Measurements from ENCODE around the gene CBARP. TPM values are rescaled to one million over a fixed set of nuclear protein-coding genes. Genes with fewer than 3 reads are reported as not detected.

The CBARP gene
- total RNA-seq, 1 experiment from 2014 or later: 28.4 TPM

DNA sequence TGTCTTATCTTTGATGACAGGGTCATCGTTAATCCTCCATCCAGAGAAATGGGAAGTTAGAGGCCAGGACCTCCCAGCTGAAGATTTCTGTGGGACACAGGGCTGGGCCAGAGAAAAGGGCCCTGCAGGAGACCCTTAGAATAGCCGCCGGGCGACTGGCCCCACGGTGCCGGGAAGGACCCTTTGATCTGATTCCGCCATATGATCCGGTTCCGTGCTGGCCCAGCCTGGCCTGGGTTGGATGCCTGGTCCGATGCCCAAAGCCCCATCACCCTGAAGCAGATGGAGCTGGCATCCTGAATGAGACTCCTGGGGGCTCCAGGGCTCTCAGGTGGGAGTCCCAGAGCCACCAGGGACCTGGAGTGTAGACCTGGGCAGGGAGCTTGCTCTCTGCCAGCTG lies 38.3 kb downstream of the CBARP start:
- H3K27ac Mint-ChIP-seq: no peak overlapping the region
- no peak overlapping the region for H3K56ac ChIP-seq (ENCODE audit: insufficient read length, low read depth, low read length)
- no peak for TF ChIP-seq CTCF (conservative IDR thresholded peaks at IDR 0.05)

More for the DNA sequence above, 38.3 kb downstream of the CBARP start:
- no peak overlapping the region for H4K5ac ChIP-seq (ENCODE audit: insufficient read length, low read depth, low read length)
- no peak for DNase-seq
- H3K79me1 ChIP-seq (ENCODE audit: insufficient read depth, low read depth, low read length, poor library complexity, severe bottlenecking): no peaks in the 10 kb centered on the region
- WGBS (ENCODE audit: extremely low coverage, insufficient read length, low lambda C conversion rate): no CpG with 5 or more reads among the region's 10 CpGs
- H3K79me2 ChIP-seq (ENCODE audit: insufficient read depth, low read length): no peaks in the 10 kb centered on the region
- H2BK20ac ChIP-seq (ENCODE audit: low read depth, low read length, poor library complexity, severe bottlenecking): no peak overlapping the region
- no peaks in the 10 kb centered on the region for H4K20me1 ChIP-seq (ENCODE audit: control insufficient read depth, insufficient read depth, insufficient read length)
- Mint-ChIP-seq H3K36me3 (ENCODE audit: insufficient read depth in 1 of 3, low read depth in 3 of 3) (no peaks in the 10 kb centered on the region), H3K4me3 (no peak overlapping the region), H3K27me3 (ENCODE audit: low read depth) (no peaks in the 10 kb centered on the region), H3K4me1 (no peaks in the 10 kb centered on the region), H3K9me3 (no peaks in the 10 kb centered on the region)
- H3K9ac ChIP-seq (ENCODE audit: extremely low read depth, insufficient read length, low read length): no peak overlapping the region
- H3K14ac ChIP-seq (ENCODE audit: insufficient read depth, low read length): no peak overlapping the region
- no peak overlapping the region for H3T11ph ChIP-seq (ENCODE audit: low read length)
- H3K4me2 ChIP-seq (ENCODE audit: insufficient read depth, insufficient read length, low read length): no peak overlapping the region
- H2BK120ac ChIP-seq (ENCODE audit: low read depth, low read length, poor library complexity, severe bottlenecking): no peak overlapping the region
- H2BK15ac ChIP-seq (ENCODE audit: low read depth, low read length): no peak overlapping the region
- H2AK5ac ChIP-seq (ENCODE audit: insufficient read length, low read length): no peak overlapping the region
- no peak overlapping the region for H4K91ac ChIP-seq (ENCODE audit: insufficient read length, low read depth, low read length)
- no peaks in the 10 kb centered on the region for H3K4me1 ChIP-seq (ENCODE audit: insufficient read depth, low read length)
- H3K27me3 ChIP-seq (ENCODE audit: insufficient read depth, low read length): no peaks in the 10 kb centered on the region
- H3K18ac ChIP-seq (ENCODE audit: insufficient read length, low read depth, low read length): no peak overlapping the region
- H3K4ac ChIP-seq (ENCODE audit: low read depth, low read length): no peak overlapping the region
- H3K27ac ChIP-seq (ENCODE audit: insufficient read length, low read depth, low read length): no peak overlapping the region
- no peaks in the 10 kb centered on the region for H3K23me2 ChIP-seq (ENCODE audit: insufficient read length, low read depth, low read length, poor library complexity, severe bottlenecking)
- H2BK5ac ChIP-seq (ENCODE audit: insufficient read length, low read length): no peak overlapping the region
- H2AFZ ChIP-seq (ENCODE audit: low read length): no peak overlapping the region
- H2BK12ac ChIP-seq (ENCODE audit: insufficient read length, low read depth, low read length): no peak overlapping the region
- no peak overlapping the region for H3K23ac ChIP-seq (ENCODE audit: insufficient read length, low read depth, low read length)
- H3K9me3 ChIP-seq (ENCODE audit: control insufficient read depth, low read depth, low read length): no peaks in the 10 kb centered on the region
- H4K8ac ChIP-seq (replicated peaks; ENCODE audit: insufficient read length, low read depth, low read length): no peak overlapping the region

All from H9 (cell line).